Ishikawa (cell line): ENCODE results near the gene KCNJ15.

ENCODE experiments used
- CEBPB ChIP-seq: IDR thresholded peaks from 2 replicates; pipeline ENCODE4 v1.6.1; 2012
- CREB1 ChIP-seq: IDR thresholded peaks from 2 replicates; pipeline ENCODE4 v1.6.1; 2012; ENCODE audit warnings: low read depth
- EGR1 ChIP-seq: IDR thresholded peaks from 2 replicates; pipeline ENCODE4 v1.6.1; 2012
- EP300 ChIP-seq: IDR thresholded peaks from 2 replicates; pipeline ENCODE4 v1.6.1; 2012; ENCODE audit warnings: borderline replicate concordance
- FOXM1 ChIP-seq: IDR thresholded peaks from 2 replicates; pipeline ENCODE4 v1.6.1; 2012; ENCODE audit warnings: low read depth, borderline replicate concordance
- MAX ChIP-seq: IDR thresholded peaks from 2 replicates; pipeline ENCODE4 v1.6.1; 2012
- NFIC ChIP-seq: IDR thresholded peaks from 2 replicates; pipeline ENCODE4 v1.6.1; 2012
- RAD21 ChIP-seq: IDR thresholded peaks from 2 replicates; pipeline ENCODE4 v1.6.1; 2012; ENCODE audit warnings: low read depth
- REST ChIP-seq: IDR thresholded peaks from 2 replicates; pipeline ENCODE4 v1.6.1; 2012; ENCODE audit warnings: low read depth, mild to moderate bottlenecking
- TAF1 ChIP-seq: IDR thresholded peaks from 2 replicates; pipeline ENCODE4 v1.6.1; 2012; ENCODE audit warnings: low read depth, mild to moderate bottlenecking
- TCF12 ChIP-seq: IDR thresholded peaks from 2 replicates; pipeline ENCODE4 v1.6.1; 2012; ENCODE audit warnings: low read depth
- TEAD4 ChIP-seq: IDR thresholded peaks from 2 replicates; pipeline ENCODE4 v1.6.1; 2012
- USF1 ChIP-seq: IDR thresholded peaks from 2 replicates; pipeline ENCODE4 v1.6.1; 2012
- YY1 ChIP-seq: IDR thresholded peaks from 2 replicates; pipeline ENCODE4 v1.6.1; 2012; ENCODE audit warnings: low read depth
- ZBTB7A ChIP-seq: IDR thresholded peaks from 2 replicates; pipeline ENCODE4 v1.6.1; 2012; ENCODE audit warnings: low read depth

Gene KCNJ15

DNA sequence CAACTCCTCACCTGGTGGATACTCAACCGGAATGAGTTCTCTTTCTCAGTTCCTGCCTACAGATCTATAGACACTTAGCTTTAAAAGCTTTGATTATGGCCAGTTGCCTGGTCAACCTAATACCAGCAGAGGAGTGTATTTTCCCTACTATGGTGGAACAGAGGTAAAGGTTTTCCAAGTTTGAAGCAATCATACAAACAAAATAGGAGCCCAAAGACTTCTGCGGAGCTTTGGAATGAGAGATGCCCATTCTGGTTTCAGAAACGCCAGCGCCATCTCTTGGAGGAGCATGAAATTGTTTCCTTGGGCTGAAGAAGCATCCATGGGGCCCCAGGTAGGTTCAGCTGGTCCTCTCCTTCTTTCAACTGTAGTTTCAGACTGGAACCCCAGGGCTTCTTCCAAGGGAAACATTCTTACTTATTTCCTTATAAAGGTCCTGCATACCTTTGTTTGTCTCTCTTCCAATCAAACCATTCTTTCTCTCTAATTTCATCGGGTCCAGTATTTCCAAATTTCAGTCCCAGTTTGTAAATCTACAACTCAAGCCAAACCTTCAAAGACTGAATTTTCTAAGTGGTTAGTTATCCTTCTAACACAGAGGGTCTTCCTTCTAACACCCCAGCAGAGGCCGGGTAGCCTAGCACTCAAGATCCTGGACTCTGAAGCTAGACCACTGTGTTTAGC, 95.9 kb downstream of the KCNJ15 start:
- peak; percentile 79 for TF ChIP-seq RAD21
- no peak for TF ChIP-seq EP300

GRCh38 chr21:38354231-38354630, 97.4 kb downstream of the KCNJ15 start:
- no peak for TF ChIP-seq EP300
- no peak for TF ChIP-seq CREB1
- TF ChIP-seq TAF1, result no peak
- no peak for TF ChIP-seq REST
- TF ChIP-seq EGR1, result no peak
- TF ChIP-seq CEBPB, result no peak
- no peak for TF ChIP-seq RAD21
- TF ChIP-seq NFIC, result no peak
- no peak for TF ChIP-seq YY1
- no peak for TF ChIP-seq TEAD4
- TF ChIP-seq USF1, result no peak
- TF ChIP-seq TCF12, result no peak
- no peak for TF ChIP-seq ZBTB7A
- no peak for TF ChIP-seq FOXM1
- no peak for TF ChIP-seq MAX

- TF ChIP-seq TCF12, result no peak
- TF ChIP-seq CREB1, result no peak
These were observed 98.0 kb downstream of the KCNJ15 start for GRCh38 chr21:38354746-38355145.

- TF ChIP-seq TCF12, result no peak
- no peak for TF ChIP-seq USF1
- no peak for TF ChIP-seq TAF1
- no peak for TF ChIP-seq NFIC
- no peak for TF ChIP-seq CREB1
- TF ChIP-seq MAX, result no peak
- TF ChIP-seq FOXM1, result no peak
- TF ChIP-seq CEBPB, result no peak
- TF ChIP-seq ZBTB7A, result no peak
- TF ChIP-seq REST, result no peak
- no peak for TF ChIP-seq YY1
- no peak for TF ChIP-seq RAD21
- no peak for TF ChIP-seq EGR1
- TF ChIP-seq EP300, result no peak
- TF ChIP-seq TEAD4, result no peak
These were observed 98.6 kb downstream of the KCNJ15 start for GRCh38 chr21:38355353-38355752.

GRCh38 chr21:38355992-38356781, 99.4 kb downstream of the KCNJ15 start:
- peak; percentile 97 for TF ChIP-seq RAD21
- TF ChIP-seq TCF12, result no peak
